Activated T-cell treated with anti-CD3 and anti-CD28 coated beads, Interleukin-2, amount 50 U/mL, for 4 hours (primary cell): Measurements from ENCODE around the gene CLDN9. TPM values are rescaled to one million over a fixed set of nuclear protein-coding genes. Genes with fewer than 3 reads are reported as not detected.

Experiments used
- ATAC-seq, 2 donors: fragments of 200-7000 bp; cut with Tn5 transposase; one replicate each; pipeline ENCODE4 v1.10.0; 2021
- DNase-seq: peaks from one replicate; pipeline ENCODE4 v3.0.0-alpha.2; 2020
- H3K27me3 Mint-ChIP-seq: one replicate; pipeline ENCODE4 v1.8.0; 2021; ENCODE audit warnings: low read depth, mixed read lengths
- H3K36me3 Mint-ChIP-seq: one replicate; pipeline ENCODE4 v1.8.0; 2022; ENCODE audit warnings: mixed read lengths; ENCODE audit not compliant: insufficient read depth
- H3K4me1 Mint-ChIP-seq: one replicate; pipeline ENCODE4 v1.8.0; 2021; ENCODE audit warnings: low read depth, mixed read lengths
- H3K4me3 Mint-ChIP-seq: one replicate; pipeline ENCODE4 v1.8.0; 2021; ENCODE audit warnings: mild to moderate bottlenecking, moderate library complexity, mixed read lengths
- H3K9me3 Mint-ChIP-seq: one replicate; pipeline ENCODE4 v1.8.0; 2021; ENCODE audit warnings: mixed read lengths
- total RNA-seq, 3 donors: library from RNA; stranded (reverse); gene quantifications; one replicate each; pipeline ENCODE4 v1.2.1, GENCODE V29; 2021

Gene CLDN9, protein sequence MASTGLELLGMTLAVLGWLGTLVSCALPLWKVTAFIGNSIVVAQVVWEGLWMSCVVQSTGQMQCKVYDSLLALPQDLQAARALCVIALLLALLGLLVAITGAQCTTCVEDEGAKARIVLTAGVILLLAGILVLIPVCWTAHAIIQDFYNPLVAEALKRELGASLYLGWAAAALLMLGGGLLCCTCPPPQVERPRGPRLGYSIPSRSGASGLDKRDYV
- not detected for total RNA-seq

- Mint-ChIP-seq H3K36me3 (no peaks in the 10 kb centered on the region), H3K4me3 (no peak within 1 kb of the TSS), H3K4me1 (peaks cover 7% of the 10 kb centered on the region), H3K9me3 (no peaks in the 10 kb centered on the region), H3K27me3 (peaks cover 7% of the 10 kb centered on the region)
- peak; percentile 49 to 56 for ATAC-seq
- DNase-seq = no peak
Observed at GRCh38 chr16:3012828-3013420, at the start of gene CLDN9. Gene CLDN9 (plus strand): TSS chr16:3012923. CDS start chr16:3013363, 440 bp downstream.

DNA sequence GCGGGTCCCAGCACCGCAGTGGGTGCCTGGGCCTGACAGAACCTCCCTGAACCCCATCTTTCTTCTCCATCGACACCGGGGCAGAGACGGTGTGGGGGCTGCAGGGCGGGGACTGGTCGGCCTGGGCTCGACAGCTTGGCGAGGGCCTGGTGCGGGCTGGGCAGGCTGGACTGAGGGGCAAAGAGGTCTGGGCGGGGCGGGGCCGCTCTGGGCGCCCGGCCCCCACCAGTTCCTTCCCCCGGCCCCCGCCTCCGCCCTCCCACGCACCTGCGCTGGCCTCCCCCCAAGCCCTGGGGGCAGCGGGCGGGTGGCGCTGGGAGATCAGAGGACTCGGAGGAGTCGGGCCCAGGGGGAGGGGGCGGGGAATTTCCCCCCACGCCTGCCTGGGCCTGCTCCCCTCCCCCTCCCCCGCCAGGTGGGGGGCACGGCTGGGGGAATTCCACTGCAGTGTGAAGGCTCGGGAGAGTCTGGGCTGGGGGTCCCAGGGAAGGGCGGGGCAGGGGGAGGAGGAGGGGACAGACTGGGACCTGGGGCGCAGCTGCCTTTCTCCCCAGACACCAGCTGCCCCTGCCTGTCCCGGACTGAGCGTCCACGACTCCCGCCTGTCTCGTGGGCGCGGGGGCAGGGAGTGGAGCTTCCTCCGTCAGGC lies 49.5 kb upstream of the CLDN9 start:
- Mint-ChIP-seq H3K4me3 (peak overlapping the region; percentile 75), H3K4me1 (peaks cover 20% of the 10 kb centered on the region), H3K9me3 (no peaks in the 10 kb centered on the region), H3K36me3 (no peaks in the 10 kb centered on the region), H3K27me3 (peaks cover 30% of the 10 kb centered on the region)
- DNase-seq (peak; percentile 54), ATAC-seq (no peak)

DNA sequence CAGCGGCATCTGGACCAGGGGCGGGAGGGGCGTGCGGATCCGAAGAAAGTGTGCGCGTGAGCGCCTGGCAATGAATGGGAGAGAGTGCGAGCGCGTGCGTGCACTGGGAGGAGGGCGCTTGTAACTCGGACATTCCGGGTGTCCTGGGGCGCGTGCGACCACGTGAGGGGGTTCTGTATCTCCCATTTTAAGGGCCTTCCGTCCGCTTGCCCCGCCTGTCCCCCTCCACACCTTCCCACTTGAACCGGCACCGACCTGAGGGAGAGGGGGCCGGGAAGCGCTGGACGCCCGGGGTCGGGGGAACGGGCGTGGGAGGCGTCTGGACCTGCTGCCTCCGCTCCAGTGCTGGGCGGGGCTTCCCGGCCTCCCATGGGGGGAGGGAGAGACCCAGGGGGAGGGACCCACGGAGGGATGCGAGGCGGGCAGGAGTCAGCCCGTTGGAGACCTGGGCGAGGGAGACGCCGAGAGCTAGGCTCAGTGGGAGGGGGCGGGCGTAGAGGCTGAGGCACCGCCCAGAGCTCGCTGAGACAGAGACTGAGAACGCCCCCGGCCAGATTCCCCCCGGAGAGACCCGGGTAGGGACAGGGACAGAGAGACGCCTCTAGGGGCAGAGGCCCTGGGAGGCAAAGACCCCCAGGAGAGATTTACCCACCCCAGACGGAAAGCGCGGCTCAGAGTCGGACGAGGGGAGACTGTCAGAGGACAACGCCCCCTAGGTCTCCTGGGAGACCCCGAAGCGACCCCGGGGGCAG lies 48.8 kb upstream of the CLDN9 start, which contains the start of gene KREMEN2:
TSS of gene KREMEN2 (plus strand) at position 553 of the 752 bp plus-strand sequence. CDS start 246 bp downstream, outside the sequence.
- peak within 1 kb of the TSS; percentile 75 for H3K4me3 Mint-ChIP-seq
- peaks cover 37% of the 10 kb centered on the region for H3K27me3 Mint-ChIP-seq
- H3K36me3 Mint-ChIP-seq = no peaks in the 10 kb centered on the region
- DNase-seq (peak; percentile 39), ATAC-seq (peak; percentile 18 to 25)
- H3K9me3 Mint-ChIP-seq = no peaks in the 10 kb centered on the region
- peaks cover 25% of the 10 kb centered on the region for H3K4me1 Mint-ChIP-seq

DNA sequence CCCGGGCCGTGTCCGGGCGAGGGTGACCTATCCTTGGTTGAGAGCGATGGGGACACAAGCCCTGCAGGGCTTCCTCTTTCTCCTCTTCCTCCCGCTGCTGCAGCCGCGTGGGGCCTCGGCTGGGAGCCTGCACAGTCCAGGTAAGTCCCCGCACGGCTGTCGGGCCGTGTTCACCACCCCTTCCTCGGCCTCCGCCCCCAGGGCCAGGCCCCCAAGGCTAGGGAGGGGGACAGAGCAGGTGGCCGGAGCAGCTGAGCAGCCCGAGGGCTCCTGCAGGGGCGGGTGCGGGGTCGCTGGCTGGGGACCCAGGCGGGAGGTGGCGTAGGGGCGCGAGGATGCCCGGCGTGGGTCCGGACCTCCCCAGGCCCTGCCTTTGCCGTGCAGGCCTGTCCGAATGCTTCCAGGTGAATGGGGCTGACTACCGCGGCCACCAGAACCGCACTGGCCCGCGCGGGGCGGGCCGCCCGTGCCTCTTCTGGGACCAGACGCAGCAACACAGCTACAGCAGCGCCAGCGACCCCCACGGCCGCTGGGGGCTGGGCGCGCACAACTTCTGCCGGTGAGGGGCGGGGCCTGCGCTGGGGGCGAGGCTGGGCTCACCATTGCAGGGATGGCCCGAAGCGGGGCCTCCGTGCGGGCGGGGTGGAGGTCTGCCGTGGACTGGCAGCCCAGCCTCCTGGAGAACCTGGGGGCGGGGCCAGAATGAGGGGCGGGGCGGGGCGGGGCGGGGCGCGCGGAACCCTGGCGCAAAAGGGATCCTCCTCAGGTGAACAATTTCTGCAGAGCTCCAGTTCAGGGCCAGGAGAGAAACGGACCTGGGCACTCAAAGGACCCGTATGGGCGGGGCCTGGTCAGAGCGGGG lies 48.0 kb upstream of the CLDN9 start:
- Mint-ChIP-seq H3K27me3 (peaks cover 37% of the 10 kb centered on the region), H3K4me1 (peaks cover 25% of the 10 kb centered on the region), H3K36me3 (no peaks in the 10 kb centered on the region), H3K4me3 (peak overlapping the region; percentile 75), H3K9me3 (no peaks in the 10 kb centered on the region)
- ATAC-seq (peak; percentile 11 to 22), DNase-seq (peak; percentile 26)

DNA sequence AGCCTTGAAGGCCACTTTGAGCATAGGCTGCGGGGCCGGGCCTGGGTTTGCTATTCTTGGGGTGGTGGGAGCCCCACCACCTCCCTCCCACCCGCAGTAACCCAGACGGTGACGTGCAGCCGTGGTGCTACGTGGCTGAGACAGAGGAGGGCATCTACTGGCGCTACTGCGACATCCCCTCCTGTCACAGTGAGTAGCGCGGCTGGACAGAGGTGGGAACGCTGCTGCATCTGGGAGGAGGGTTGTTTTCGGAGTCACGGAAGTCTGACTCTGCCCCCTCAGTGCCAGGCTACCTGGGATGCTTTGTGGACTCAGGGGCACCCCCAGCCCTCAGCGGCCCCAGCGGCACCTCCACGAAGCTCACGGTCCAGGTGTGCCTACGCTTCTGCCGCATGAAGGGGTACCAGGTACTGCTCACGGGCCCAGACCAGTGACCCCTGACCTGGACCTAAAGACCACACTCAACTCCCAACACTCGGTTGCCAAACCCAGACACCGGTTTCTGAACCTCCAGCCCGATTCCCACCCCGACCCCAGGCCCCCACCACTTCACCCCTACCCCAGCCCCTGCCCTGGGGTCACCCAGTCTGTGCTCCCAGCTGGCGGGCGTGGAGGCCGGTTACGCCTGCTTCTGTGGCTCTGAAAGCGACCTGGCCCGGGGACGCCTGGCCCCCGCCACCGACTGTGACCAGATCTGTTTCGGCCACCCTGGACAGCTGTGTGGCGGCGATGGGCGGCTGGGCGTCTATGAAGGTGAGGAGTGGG lies 46.5 kb upstream of the CLDN9 start:
- no peak for DNase-seq
- Mint-ChIP-seq H3K27me3 (peaks cover 35% of the 10 kb centered on the region), H3K9me3 (no peaks in the 10 kb centered on the region), H3K4me3 (no peak overlapping the region), H3K36me3 (no peaks in the 10 kb centered on the region), H3K4me1 (peaks cover 25% of the 10 kb centered on the region)
- no peak for ATAC-seq

DNA sequence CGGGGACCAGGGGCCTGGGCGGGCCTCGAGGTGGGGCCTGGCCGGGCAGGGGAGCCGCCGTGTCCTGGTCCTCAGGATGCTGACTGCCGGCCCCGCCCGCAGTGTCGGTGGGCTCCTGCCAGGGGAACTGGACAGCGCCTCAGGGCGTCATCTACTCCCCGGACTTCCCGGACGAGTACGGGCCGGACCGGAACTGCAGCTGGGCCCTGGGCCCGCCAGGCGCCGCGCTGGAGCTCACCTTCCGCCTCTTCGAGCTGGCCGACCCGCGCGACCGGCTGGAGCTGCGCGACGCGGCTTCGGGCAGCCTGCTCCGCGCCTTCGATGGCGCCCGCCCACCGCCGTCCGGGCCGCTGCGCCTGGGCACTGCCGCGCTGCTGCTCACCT lies 45.9 kb upstream of the CLDN9 start:
- H3K27me3 Mint-ChIP-seq = peaks cover 33% of the 10 kb centered on the region
- H3K4me1 Mint-ChIP-seq = peaks cover 22% of the 10 kb centered on the region
- H3K9me3 Mint-ChIP-seq = no peaks in the 10 kb centered on the region
- H3K4me3 Mint-ChIP-seq = no peak overlapping the region
- DNase-seq (no peak), ATAC-seq (no peak)
- no peaks in the 10 kb centered on the region for H3K36me3 Mint-ChIP-seq

DNA sequence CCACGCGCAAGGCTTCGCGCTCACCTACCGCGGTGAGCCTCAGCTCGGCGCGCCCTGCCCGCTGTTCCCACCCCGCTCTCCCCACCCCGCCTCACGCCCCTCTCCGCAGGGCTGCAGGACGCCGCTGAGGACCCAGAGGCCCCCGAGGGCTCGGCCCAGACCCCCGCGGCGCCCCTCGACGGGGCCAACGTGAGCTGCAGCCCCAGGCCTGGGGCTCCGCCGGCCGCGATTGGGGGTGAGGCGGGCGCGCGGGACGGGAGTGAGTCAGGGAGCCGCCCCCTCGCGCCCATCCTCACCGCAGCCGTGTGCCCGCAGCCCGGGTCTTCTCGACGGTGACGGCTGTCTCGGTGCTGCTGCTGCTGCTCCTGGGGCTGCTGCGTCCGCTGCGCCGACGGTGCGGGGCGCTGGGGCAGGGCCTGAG lies 45.5 kb upstream of the CLDN9 start:
- Mint-ChIP-seq H3K4me1 (peaks cover 23% of the 10 kb centered on the region), H3K36me3 (no peaks in the 10 kb centered on the region), H3K4me3 (no peak overlapping the region), H3K27me3 (peaks cover 29% of the 10 kb centered on the region), H3K9me3 (no peaks in the 10 kb centered on the region)
- no peak for DNase-seq
- no peak for ATAC-seq

- peak overlapping the region; percentile 35 for H3K4me3 Mint-ChIP-seq
Observed at GRCh38 chr16:2967721-2968161, 45.0 kb upstream of the CLDN9 start.

DNA sequence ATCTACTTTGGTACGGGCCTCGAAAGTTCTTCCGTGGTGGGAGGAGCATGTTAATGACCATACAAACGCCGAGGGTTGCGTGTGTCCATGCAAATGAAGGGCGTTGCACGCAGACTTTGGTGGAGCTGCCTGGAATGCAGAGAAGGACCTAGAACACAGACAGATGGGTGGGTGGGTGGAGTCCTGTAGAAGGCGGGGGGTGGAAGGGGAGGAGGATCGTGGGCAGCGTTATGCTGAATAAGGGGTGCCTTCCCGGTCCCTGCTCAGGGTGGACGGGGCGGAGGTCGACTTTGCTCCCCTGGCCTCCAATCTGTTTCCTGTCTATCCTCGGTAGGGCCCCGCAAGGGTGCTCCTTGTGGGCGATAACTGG lies 44.4 kb upstream of the CLDN9 start:
- DNase-seq (no peak), ATAC-seq (no peak)
- Mint-ChIP-seq H3K4me1 (peaks cover 21% of the 10 kb centered on the region), H3K4me3 (peak overlapping the region; percentile 67), H3K36me3 (no peaks in the 10 kb centered on the region), H3K27me3 (peaks cover 29% of the 10 kb centered on the region), H3K9me3 (no peaks in the 10 kb centered on the region)

More at GRCh38 chr16:2967721-2968161, 45.0 kb upstream of the CLDN9 start:
- Mint-ChIP-seq H3K4me1 (peaks cover 23% of the 10 kb centered on the region), H3K27me3 (peaks cover 29% of the 10 kb centered on the region), H3K9me3 (no peaks in the 10 kb centered on the region), H3K36me3 (no peaks in the 10 kb centered on the region)
- DNase-seq (no peak), ATAC-seq (no peak)

DNA sequence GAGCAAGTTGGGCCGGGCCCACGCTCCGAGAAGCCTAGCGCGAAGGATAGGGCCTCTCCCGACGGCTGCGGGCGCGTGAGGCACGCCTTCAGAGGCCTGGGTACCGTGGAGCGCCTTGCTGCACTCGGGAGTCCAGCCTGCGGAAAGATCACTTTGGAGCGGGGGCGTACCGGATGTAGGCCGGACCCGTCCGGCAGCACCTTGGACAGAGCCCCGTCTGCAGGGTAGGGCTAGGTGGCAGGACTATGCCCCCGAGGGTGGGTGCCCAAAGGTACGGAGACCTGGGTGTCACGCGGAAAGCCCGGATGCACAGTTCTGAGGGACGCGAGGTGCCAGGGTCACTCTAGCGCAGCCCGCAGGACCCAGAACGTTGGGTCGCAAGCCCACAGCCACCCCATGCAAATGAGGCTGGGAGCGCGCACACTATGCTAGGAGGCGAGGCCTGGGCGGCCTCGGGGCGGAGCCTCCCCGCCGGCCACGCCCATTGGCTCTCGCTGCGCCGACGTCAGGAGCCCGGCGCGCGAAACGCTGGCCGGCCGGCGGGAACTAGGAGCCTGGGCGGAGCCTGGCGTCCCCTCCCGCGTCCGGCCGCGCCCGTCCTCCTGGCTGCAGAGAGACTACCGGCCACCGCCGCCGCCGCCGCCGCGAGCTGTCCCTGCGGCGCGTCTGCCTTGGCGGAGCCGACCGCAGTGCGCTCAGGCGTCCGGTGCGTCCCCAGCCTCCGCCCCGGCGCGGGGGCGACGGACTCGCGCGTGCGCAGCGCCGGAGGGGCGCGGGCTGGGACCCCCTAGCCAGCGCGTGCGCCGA lies 43.8 kb upstream of the CLDN9 start, which contains the start of gene PAQR4:
TSS of gene PAQR4 (plus strand) at position 611 of the 807 bp plus-strand sequence. CDS start 327 bp downstream, outside the sequence.
- ATAC-seq = peak; percentile 76 to 78

GRCh38 chr16:2969545-2970521 lies 42.9 kb upstream of the CLDN9 start:
- ATAC-seq = peak; percentile 68 to 69
- peak; percentile 60 for DNase-seq
- Mint-ChIP-seq H3K9me3 (no peaks in the 10 kb centered on the region), H3K36me3 (no peaks in the 10 kb centered on the region), H3K4me3 (peak overlapping the region; percentile 73), H3K27me3 (peaks cover 26% of the 10 kb centered on the region), H3K4me1 (peaks cover 16% of the 10 kb centered on the region)

More for the DNA sequence above, 43.8 kb upstream of the CLDN9 start, which contains the start of gene PAQR4:
- H3K27me3 Mint-ChIP-seq = peaks cover 29% of the 10 kb centered on the region
- DNase-seq = peak; percentile 67
- peak within 1 kb of the TSS; percentile 73 for H3K4me3 Mint-ChIP-seq
- H3K4me1 Mint-ChIP-seq = peaks cover 19% of the 10 kb centered on the region
- no peaks in the 10 kb centered on the region for H3K9me3 Mint-ChIP-seq
- no peaks in the 10 kb centered on the region for H3K36me3 Mint-ChIP-seq
